GM18867 (cell line): Measurements from ENCODE around the gene GRPEL2.

ENCODE experiments used
- ATAC-seq: cut with Tn5 transposase; IDR thresholded peaks from one replicate; pipeline ENCODE4 v1.9.1; 2021; ENCODE audit warnings: mild to moderate bottlenecking, moderate library complexity; ENCODE audit not compliant: unreplicated experiment

The GRPEL2 gene

DNA sequence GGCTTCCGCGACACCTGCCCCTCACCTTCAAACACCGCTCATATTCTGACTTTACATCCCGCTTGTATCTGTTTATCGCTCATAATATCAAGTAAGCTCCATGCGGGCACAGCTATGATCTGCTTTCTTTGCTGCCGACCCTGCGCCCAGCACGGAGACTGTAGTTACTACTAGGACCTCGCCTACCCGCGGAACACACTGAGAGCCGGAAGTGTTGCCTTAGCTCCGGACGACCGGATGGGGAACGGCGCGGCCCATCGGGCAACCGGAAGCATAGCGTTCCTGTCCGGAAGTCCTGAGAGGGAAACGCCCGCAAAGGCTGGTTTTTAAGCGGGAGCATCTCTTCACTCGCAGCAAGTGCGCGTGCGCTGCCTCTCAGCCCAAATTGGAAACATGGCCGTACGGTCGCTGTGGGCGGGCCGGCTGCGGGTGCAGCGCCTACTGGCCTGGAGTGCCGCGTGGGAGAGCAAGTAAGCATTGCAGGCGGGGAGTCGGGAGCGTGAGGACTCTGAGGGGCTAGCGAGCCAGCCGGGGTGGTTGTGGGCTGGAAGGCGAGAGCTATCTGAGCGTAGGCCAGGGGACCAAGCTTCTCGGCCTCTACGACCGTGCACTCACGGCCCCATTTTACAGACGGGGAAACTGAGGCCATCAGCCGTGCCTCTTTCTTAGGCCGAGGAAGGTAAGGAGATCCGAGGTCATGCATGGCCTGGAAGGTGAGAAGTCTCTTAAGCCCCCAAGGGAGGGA, at the start of gene GRPEL2:
Gene GRPEL2, plus strand, starts transcription at position 353 of the 745 bp plus-strand sequence. Its CDS starts 41 bp downstream, at position 394.
- ATAC-seq, result peak; percentile 98

DNA sequence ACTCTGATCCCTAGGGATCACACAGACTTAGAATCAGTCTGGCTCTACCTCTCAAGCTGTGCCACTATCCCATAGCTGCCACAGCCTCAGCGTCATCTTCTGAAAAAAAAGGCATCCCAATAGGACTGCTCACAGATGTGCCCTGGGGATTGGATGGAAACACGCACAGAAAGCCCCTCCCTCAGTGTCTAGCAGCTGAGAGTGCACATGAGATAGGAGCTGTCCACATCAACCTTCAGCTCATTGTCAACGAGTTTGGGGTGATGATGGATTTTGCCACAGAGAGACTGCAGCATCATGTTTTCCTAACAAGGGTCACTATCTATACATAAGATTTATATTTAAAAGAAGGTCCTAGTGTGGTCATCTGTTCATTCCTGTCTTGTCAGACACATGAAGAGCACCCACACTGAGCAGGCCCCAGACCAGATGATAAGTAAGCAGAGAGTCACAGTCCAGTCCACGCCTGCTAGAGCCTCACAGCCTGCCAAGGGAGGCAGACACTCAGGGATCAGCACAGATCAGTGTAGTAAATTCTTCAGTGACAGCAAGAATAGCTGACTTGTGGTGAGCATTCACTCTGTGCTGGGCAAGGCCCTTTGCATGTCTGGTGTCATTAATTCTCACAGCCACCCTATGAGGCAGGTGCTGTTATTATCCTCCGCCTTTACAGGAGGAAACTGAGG, 47.8 kb upstream of the GRPEL2 start:
- no peak for ATAC-seq

DNA sequence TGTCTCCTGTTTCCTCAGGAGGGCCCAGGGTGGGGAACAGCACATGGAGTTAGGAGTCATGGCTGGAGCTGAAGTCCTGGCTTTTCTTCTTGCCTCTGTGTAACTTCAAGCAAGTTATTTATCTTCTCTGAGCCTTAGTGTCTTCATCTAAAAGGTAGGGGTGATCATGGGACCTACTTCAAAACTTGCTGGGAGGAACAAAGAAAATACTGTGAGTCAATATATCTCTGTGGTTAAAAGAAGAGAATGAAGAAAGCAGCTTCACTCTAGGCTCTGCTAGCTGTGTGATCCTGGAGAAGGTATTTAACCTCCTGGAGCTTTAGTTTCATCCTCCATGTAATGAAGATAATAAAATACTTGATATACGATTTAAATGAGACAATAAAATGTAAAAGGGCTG, 47.1 kb upstream of the GRPEL2 start:
- ATAC-seq, result no peak

DNA sequence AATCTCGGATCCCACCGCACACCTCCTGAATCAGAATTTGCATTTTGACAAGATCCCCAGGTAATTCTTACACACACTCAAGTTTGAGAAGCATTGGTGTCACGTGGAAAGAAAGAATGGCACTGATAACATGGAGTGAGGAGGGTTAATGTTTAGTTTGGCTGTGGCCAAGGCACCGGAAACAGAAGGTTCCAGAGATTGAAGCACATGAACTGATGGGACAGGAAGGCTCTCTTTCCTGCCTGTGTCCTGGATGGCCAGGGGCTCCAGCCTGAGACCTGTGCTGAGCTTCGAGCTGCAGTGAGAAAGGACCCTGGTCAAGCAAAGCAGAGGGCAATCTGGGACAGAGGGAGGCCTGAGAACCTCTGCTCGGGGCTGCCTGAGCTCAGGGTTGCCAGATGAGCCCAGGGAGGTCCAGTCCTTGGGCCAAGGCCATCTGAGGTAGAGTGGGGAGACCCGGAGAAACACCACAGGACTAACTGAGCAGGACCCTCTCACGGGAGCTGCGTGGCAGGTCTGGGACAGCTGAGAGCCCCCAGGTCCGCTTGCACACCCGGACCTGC, 46.4 kb upstream of the GRPEL2 start:
- no peak for ATAC-seq

- no peak for ATAC-seq
Observed at GRCh38 chr5:149299451-149300054, 45.7 kb upstream of the GRPEL2 start.

GRCh38 chr5:149300441-149300840, 44.9 kb upstream of the GRPEL2 start:
- no peak for ATAC-seq

GRCh38 chr5:149301049-149301743, 44.1 kb upstream of the GRPEL2 start:
- ATAC-seq, result no peak

DNA sequence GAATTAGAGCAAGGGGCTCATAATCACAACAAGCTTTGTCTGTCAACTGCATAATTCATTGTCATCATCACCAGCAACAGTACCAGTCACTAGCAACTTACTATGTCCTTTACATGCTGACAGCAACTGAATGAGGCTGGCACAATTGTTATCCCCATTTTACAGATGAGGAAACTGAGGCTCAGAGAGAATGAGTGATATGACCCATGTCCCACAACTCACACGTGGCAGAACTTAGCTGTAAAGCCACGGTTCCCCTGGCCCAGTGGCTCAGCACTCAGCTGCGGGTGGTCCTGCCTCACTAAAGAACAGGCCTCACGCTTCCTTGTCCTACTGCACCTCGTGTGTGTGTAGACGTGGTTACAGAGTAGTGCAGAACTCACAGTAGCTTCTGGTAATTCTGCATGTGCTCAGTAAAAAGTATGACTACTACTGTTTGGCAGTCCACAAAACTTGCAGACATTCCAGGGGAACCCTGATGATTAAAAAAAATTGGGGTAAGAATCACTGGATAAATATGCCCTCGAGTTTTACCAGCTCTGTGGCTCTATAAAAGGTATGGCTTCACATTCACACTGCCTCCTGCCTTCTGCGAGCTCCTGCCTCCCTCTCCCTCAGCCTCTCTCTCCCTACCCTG, 43.4 kb upstream of the GRPEL2 start:
- no peak for ATAC-seq

DNA sequence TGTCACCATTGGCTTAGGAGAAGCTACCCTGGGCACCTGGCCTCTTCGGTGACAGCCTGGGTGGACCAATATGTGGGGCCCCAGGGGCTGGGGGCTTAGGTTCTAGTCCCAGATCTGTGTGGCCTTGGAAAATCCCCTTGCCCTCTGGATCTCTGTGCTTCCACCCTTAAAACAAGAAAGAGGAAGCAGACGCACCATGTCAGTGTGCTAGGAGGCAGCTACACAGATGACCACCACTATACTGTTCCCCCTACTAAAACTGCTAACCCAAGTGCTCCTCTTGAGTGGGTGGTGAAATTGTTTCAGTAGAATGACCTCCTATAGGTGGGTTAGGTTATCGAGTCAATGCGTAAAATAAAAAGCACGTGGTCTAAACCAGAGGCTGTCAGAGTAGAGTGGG, 42.7 kb upstream of the GRPEL2 start:
- no peak for ATAC-seq

GRCh38 chr5:149303210-149303609, 42.1 kb upstream of the GRPEL2 start:
- no peak for ATAC-seq

DNA sequence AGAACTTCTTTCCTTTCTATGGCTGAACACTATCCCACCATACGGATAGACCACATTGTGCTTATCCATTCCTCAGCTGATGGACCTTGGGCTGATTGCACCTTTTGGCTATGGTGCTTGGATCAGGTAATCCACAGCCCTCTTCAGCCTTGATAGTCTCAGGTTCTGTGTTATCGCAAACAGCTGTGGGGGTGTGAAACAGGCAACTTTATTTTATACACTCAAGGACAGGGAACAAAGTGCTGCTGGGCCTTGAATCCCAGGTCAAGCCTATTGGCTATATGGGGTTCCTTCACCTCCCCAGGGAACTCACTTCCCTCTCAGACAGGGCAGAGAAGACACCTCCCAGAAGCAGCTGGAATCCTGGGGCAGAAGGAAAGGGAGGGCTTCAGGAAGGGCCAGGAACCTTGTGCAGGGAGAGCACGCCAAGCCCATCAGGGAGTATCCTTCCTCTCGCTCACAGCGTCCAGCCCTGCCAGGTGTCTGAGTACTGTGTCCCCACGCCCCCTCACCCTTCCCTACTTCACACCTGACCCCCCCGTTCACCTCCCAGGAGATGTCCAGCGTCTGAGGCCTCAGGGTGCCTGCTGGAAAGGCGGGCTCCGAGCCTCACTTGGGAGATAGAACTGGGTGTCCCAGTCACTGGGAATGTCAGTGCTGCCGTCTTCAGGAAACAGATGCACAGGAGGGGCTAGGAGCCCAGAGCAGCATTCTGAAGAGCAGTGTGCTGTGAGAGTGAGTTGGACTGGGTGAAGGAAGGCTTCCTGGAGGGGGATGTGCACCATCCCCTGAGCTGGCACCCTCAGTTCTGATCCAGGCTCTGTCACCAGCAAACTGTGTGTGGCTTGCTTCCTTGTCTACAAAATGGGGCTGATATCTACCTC, 40.9 kb upstream of the GRPEL2 start:
- no peak for ATAC-seq

DNA sequence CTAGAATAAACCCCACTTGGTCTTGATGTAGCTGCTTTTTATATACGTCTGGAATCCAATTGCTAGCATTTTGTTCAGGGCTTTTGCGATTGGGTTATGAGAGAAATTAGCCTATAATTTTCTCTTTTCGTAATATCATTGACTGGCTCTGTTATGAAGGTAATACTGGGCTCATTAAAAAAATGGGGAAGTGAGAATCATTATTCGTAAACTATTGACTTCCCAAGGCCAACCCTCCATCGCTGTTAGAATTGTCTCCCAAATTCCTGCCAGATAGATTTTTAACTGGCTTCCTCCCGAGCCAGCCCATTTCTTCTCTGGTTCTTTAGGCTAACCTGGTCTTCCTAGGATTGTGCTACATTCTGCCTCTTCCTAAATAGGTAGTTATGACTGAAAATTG, 35.9 kb upstream of the GRPEL2 start:
- no peak for ATAC-seq

GRCh38 chr5:149310488-149310887, 34.8 kb upstream of the GRPEL2 start:
- ATAC-seq, result no peak

GRCh38 chr5:149310947-149311658, 34.2 kb upstream of the GRPEL2 start:
- no peak for ATAC-seq

- no peak for ATAC-seq
Observed at GRCh38 chr5:149313151-149313841, 32.0 kb upstream of the GRPEL2 start.

- no peak for ATAC-seq
Observed at GRCh38 chr5:149314571-149315111, 30.7 kb upstream of the GRPEL2 start.

DNA sequence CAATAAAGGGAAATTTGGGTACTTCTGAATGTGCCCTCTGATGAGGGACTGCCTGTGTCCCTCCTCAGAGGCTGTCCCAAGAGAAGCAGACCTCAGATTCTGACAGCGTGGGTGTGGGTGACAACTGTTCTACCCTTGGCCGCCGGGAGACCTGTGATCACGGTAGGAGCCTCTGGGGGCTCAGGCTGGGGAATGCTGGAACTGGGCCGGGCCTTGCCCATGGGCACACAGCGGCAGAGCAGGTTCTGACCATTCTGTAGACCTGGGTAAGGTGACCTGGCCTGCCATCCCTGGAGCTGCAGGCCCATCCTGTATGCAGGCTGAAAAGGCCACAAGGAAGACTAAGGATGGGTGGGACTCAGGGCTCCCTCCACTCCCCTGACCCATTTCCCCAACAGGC, 29.5 kb upstream of the GRPEL2 start:
- ATAC-seq, result no peak
